Lower lobe of right lung (tissue), 2 donors: Measurements from ENCODE around the gene ANKH. TPM values are rescaled to one million over a fixed set of nuclear protein-coding genes. Genes with fewer than 3 reads are reported as not detected.
"Not testable (repeated sequence)": the region's sequence is repeated elsewhere in the genome, so short reads cannot be mapped to it uniquely, and the experiment has no call there.

Source experiments
- ATAC-seq, 2 donors: fragments of 200-7000 bp; cut with Tn5 transposase; one replicate each; pipeline ENCODE4 v1.9.1; 2020 to 2022; ENCODE audit warnings: mild to moderate bottlenecking in 2 of 2, moderate library complexity in 2 of 2
- DNase-seq: peaks from one replicate; pipeline ENCODE4 v3.0.0-alpha.2; 2020
- H3K27ac ChIP-seq: fragments of 200-600 bp; one replicate; pipeline ENCODE4 v1.8.0; 2022
- H3K27me3 ChIP-seq: fragments of 200-600 bp; one replicate; pipeline ENCODE4 v1.8.0; 2022; ENCODE audit warnings: low read depth
- H3K36me3 ChIP-seq: fragments of 200-600 bp; one replicate; pipeline ENCODE4 v1.8.0; 2022; ENCODE audit warnings: mild to moderate bottlenecking
- H3K4me1 ChIP-seq: fragments of 200-600 bp; one replicate; pipeline ENCODE4 v1.8.0; 2022
- H3K4me3 ChIP-seq: fragments of 200-600 bp; one replicate; pipeline ENCODE4 v1.8.0; 2022; ENCODE audit warnings: mild to moderate bottlenecking
- H3K9me3 ChIP-seq: fragments of 200-600 bp; one replicate; pipeline ENCODE4 v1.8.0; 2022
- CTCF ChIP-seq: fragments of 200-600 bp; IDR thresholded peaks from one replicate; pipeline ENCODE4 v1.8.0; 2022; ENCODE audit warnings: antibody characterized with exemption, mild to moderate bottlenecking
- intact Hi-C: fragments of 100-400 bp; cut with DNase I; formaldehyde crosslinking; loops from one replicate; pipeline ENCODE4 v1.11.0; 2022
- total RNA-seq: library from RNA; stranded (reverse); fragmentation: NEBNext Ultra II Directional; extraction: Animal tissue kit (Norgen Biotek cat#: 25700); gene quantifications from one replicate; pipeline ENCODE4 v1.2.1, GENCODE V29; 2021
- donor health status: DM: no; HTN: yes; CAD: no; lungs with severe emphysema.

Gene ANKH
- total RNA-seq, 1 donor from 2014 or later: 53.7 TPM

- peaks cover 14% of the 10 kb centered on the region for H3K4me1 ChIP-seq
- DNase-seq (peak; percentile 62), ATAC-seq (peak; percentile 80 to 92)
- H3K27me3 ChIP-seq: no peaks in the 10 kb centered on the region
- no peak for TF ChIP-seq CTCF
- intact Hi-C loops: no loop called here
- H3K9me3 ChIP-seq: no peaks in the 10 kb centered on the region
- peak overlapping the region; percentile 2 for H3K27ac ChIP-seq
- H3K36me3 ChIP-seq: no peaks in the 10 kb centered on the region
- no peak overlapping the region for H3K4me3 ChIP-seq
Observed at GRCh38 chr5:14809369-14810155, 62.0 kb downstream of the ANKH start.

GRCh38 chr5:14807471-14807870 is 64.1 kb downstream of the ANKH start:
- H3K27me3 ChIP-seq: no peaks in the 10 kb centered on the region
- H3K36me3 ChIP-seq: no peaks in the 10 kb centered on the region
- H3K4me1 ChIP-seq: peaks cover 14% of the 10 kb centered on the region
- no peak for DNase-seq
- no peaks in the 10 kb centered on the region for H3K9me3 ChIP-seq
- ATAC-seq: no peak
- TF ChIP-seq CTCF: no peak
- intact Hi-C loops: no loop called here
- no peak overlapping the region for H3K4me3 ChIP-seq
- H3K27ac ChIP-seq: no peak overlapping the region

DNA sequence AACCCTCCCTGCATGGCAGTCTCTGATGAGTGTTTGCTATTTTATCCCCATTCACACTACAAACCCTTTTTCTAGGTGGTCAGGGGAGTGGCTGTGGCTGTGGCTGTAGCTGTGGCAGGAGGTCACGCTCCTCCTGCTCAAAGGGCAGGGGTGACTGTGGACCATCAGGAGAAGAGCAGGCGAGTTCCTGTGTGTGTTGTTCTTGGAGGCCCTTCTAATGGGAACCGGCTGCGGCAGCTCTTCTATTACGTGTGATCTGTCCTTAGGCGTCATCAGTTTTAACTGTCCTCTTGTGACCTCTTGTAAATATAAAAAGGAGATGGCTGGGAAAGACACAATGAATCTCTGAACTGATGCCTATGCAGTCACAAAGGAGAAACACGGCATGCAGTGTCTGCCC is 65.1 kb downstream of the ANKH start:
- intact Hi-C loops: no loop called here
- H3K27ac ChIP-seq: no peak overlapping the region
- ATAC-seq: peak in 1 of 2 donors; percentile 28

GRCh38 chr5:14802541-14802940 is 69.0 kb downstream of the ANKH start:
- H3K4me3 ChIP-seq: no peak overlapping the region
- ATAC-seq (no peak), DNase-seq (no peak)
- H3K9me3 ChIP-seq: no peaks in the 10 kb centered on the region
- no peak overlapping the region for H3K27ac ChIP-seq
- H3K36me3 ChIP-seq: no peaks in the 10 kb centered on the region
- intact Hi-C loops: no loop called here
- TF ChIP-seq CTCF: no peak
- H3K4me1 ChIP-seq: no peaks in the 10 kb centered on the region
- H3K27me3 ChIP-seq: no peaks in the 10 kb centered on the region

More for the DNA sequence above, 65.1 kb downstream of the ANKH start:
- Histone ChIP-seq H3K4me1 (peaks cover 14% of the 10 kb centered on the region), H3K9me3 (no peaks in the 10 kb centered on the region), H3K36me3 (no peaks in the 10 kb centered on the region), H3K27me3 (no peaks in the 10 kb centered on the region), H3K4me3 (no peak overlapping the region)
- no peak for TF ChIP-seq CTCF
- no peak for DNase-seq

DNA sequence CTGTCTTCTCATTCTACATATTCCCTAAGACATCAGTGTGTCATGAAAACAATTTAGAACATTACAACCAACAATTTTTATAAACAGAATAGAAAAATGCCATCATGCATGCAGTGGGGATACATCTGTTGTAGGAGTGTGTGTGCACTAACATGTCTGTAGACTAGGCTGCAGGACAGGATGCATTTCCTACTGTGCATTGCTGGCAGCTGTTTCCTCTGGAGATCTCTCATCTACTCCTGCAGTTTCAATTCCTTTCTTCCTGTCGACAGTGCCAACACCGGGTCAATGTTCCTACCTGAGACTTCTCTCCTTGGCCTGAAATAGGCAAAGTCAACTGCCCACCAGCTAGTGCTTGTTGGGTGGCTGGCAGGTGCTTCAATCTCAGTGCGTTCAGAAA is 69.8 kb downstream of the ANKH start:
- Histone ChIP-seq H3K27me3 (no peaks in the 10 kb centered on the region), H3K9me3 (no peaks in the 10 kb centered on the region), H3K36me3 (no peaks in the 10 kb centered on the region), H3K4me1 (no peaks in the 10 kb centered on the region), H3K27ac (no peak overlapping the region), H3K4me3 (no peak overlapping the region)
- ATAC-seq (no peak), DNase-seq (no peak)
- intact Hi-C loops: no loop called here
- TF ChIP-seq CTCF: no peak

- intact Hi-C loops: not testable (repeated sequence)
Observed at GRCh38 chr5:14797385-14797784, 74.2 kb downstream of the ANKH start.

More at GRCh38 chr5:14797385-14797784, 74.2 kb downstream of the ANKH start:
- not testable (repeated sequence) for H3K4me1 ChIP-seq, ATAC-seq, H3K9me3 ChIP-seq, H3K27me3 ChIP-seq, H3K36me3 ChIP-seq, H3K27ac ChIP-seq, DNase-seq, H3K4me3 ChIP-seq
